ENCODE results near the gene GPR180.
A peak's percentile ranks its signal among the peaks of the same experiment; 100 is the strongest.

The GPR180 gene

DNA sequence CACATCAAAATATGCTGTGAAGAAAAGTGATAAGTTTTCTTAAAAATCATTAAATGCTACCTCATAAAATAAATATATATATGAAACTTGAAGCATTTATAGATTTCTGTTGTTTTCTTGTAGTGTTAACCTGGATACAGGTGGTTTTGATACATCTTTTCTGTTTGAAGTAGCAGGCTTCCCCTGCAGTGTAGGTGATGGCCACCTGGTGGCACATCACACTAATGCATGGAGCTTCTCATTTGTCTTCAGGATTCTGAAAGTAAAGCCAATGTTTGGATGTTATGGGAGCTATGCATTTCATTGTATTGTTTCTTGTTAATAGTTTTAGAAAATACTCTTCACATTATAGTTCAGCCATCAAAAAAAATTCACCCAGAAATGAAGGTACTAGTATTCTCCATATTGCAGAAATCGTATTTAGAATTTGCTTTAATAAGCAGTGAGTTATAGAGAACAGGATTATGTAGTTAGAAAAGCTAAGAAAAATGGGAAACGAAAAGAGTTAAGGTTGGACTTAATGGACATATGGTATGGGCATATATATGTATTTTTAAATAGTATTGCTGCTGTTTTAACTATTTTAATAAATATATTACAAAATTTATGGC, 18.7 kb downstream of the GPR180 start:
- Histone ChIP-seq H3K4me1 (ENCODE audit: insufficient read depth, low read length) (no peaks in the 10 kb centered on the region), H3K79me2 (ENCODE audit: insufficient read depth, low read length) (0 out of 2 replicates have a peak, but pooled peaks cover 10% of the 10 kb centered on the region), H2AFZ (ENCODE audit: low read depth, low read length) (no peak overlapping the region), H3K27ac (ENCODE audit: low read length) (no peak overlapping the region), H3K36me3 (ENCODE audit: insufficient read depth, low read length) (peaks cover 61% of the 10 kb centered on the region), H3K27me3 (ENCODE audit: insufficient read depth, low read length, poor library complexity) (no peaks in the 10 kb centered on the region), H4K20me1 (ENCODE audit: insufficient read depth, low read length) (no peaks in the 10 kb centered on the region; the same call in 1 of the 2 replicates), H3K4me2 (ENCODE audit: insufficient read depth, low read length) (no peak overlapping the region), H3K4me3 (ENCODE audit: low read depth in 1 of 2, low read length in 2 of 2) (no peak overlapping the region), H3K9me3 (ENCODE audit: insufficient read depth, low read length, severe bottlenecking) (no peaks in the 10 kb centered on the region), H3K9ac (ENCODE audit: low read depth, low read length) (no peak overlapping the region)
- no peak for TF ChIP-seq EZH2 (IDR thresholded peaks at IDR 0.05; ENCODE audit: borderline replicate concordance, low read depth, low read length, severe bottlenecking)
- TF ChIP-seq, protein P1, sequence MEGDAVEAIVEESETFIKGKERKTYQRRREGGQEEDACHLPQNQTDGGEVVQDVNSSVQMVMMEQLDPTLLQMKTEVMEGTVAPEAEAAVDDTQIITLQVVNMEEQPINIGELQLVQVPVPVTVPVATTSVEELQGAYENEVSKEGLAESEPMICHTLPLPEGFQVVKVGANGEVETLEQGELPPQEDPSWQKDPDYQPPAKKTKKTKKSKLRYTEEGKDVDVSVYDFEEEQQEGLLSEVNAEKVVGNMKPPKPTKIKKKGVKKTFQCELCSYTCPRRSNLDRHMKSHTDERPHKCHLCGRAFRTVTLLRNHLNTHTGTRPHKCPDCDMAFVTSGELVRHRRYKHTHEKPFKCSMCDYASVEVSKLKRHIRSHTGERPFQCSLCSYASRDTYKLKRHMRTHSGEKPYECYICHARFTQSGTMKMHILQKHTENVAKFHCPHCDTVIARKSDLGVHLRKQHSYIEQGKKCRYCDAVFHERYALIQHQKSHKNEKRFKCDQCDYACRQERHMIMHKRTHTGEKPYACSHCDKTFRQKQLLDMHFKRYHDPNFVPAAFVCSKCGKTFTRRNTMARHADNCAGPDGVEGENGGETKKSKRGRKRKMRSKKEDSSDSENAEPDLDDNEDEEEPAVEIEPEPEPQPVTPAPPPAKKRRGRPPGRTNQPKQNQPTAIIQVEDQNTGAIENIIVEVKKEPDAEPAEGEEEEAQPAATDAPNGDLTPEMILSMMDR (IDR thresholded peaks at IDR 0.05; ENCODE audit: borderline replicate concordance, extremely low read depth, low read length, poor library complexity, severe bottlenecking), result peak; percentile 76
- ATAC-seq (ENCODE audit: insufficient read depth, low read depth), result peak; percentile 77
- peak; percentile 34 for DNase-seq

- Histone ChIP-seq H3K27me3 (ENCODE audit: insufficient read depth, low read length, poor library complexity) (no peaks in the 10 kb centered on the region), H3K27ac (ENCODE audit: low read length) (no peak overlapping the region), H3K4me2 (ENCODE audit: insufficient read depth, low read length) (no peak overlapping the region), H3K9me3 (ENCODE audit: insufficient read depth, low read length, severe bottlenecking) (no peaks in the 10 kb centered on the region), H3K9ac (ENCODE audit: low read depth, low read length) (no peak overlapping the region), H4K20me1 (ENCODE audit: insufficient read depth, low read length) (no peaks in the 10 kb centered on the region; the same call in 1 of the 2 replicates), H2AFZ (ENCODE audit: low read depth, low read length) (no peak overlapping the region), H3K79me2 (ENCODE audit: insufficient read depth, low read length) (0 out of 2 replicates have a peak, but pooled peaks cover 5% of the 10 kb centered on the region), H3K4me3 (ENCODE audit: low read depth in 1 of 2, low read length in 2 of 2) (no peak overlapping the region), H3K4me1 (ENCODE audit: insufficient read depth, low read length) (no peaks in the 10 kb centered on the region), H3K36me3 (ENCODE audit: insufficient read depth, low read length) (peaks cover 69% of the 10 kb centered on the region)
- DNase-seq (no peak), ATAC-seq (ENCODE audit: insufficient read depth, low read depth) (no peak)
- TF ChIP-seq EZH2 (IDR thresholded peaks at IDR 0.05; ENCODE audit: borderline replicate concordance, low read depth, low read length, severe bottlenecking), result no peak
- TF ChIP-seq, protein P1 (IDR thresholded peaks at IDR 0.05; ENCODE audit: borderline replicate concordance, extremely low read depth, low read length, poor library complexity, severe bottlenecking), result no peak
Measured at GRCh38 chr13:94622344-94622743, 20.7 kb downstream of the GPR180 start.

GRCh38 chr13:94623316-94623715, 21.7 kb downstream of the GPR180 start:
- Histone ChIP-seq H3K4me3 (ENCODE audit: low read depth in 1 of 2, low read length in 2 of 2) (no peak overlapping the region), H2AFZ (ENCODE audit: low read depth, low read length) (no peak overlapping the region), H3K36me3 (ENCODE audit: insufficient read depth, low read length) (peaks cover 68% of the 10 kb centered on the region), H4K20me1 (ENCODE audit: insufficient read depth, low read length) (no peaks in the 10 kb centered on the region), H3K4me2 (ENCODE audit: insufficient read depth, low read length) (no peak overlapping the region), H3K4me1 (ENCODE audit: insufficient read depth, low read length) (no peaks in the 10 kb centered on the region), H3K9me3 (ENCODE audit: insufficient read depth, low read length, severe bottlenecking) (no peaks in the 10 kb centered on the region), H3K9ac (ENCODE audit: low read depth, low read length) (no peak overlapping the region), H3K27ac (ENCODE audit: low read length) (no peak overlapping the region), H3K79me2 (ENCODE audit: insufficient read depth, low read length) (no peaks in the 10 kb centered on the region), H3K27me3 (ENCODE audit: insufficient read depth, low read length, poor library complexity) (no peaks in the 10 kb centered on the region)
- TF ChIP-seq, protein P1 (IDR thresholded peaks at IDR 0.05; ENCODE audit: borderline replicate concordance, extremely low read depth, low read length, poor library complexity, severe bottlenecking), result no peak
- TF ChIP-seq EZH2 (IDR thresholded peaks at IDR 0.05; ENCODE audit: borderline replicate concordance, low read depth, low read length, severe bottlenecking), result no peak
- ATAC-seq (ENCODE audit: insufficient read depth, low read depth) (no peak), DNase-seq (no peak)
